ENCODE measurements around the gene C13orf46.

C13orf46 gene

GRCh38 chr13:113967206-113967720, 6.6 kb downstream of the C13orf46 start:
- Mint-ChIP-seq H3K9me3 (no peaks in the 10 kb centered on the region), H3K4me1 (no peaks in the 10 kb centered on the region), H3K4me3 (no peak overlapping the region), H3K27me3 (ENCODE audit: low read depth) (no peaks in the 10 kb centered on the region), H3K36me3 (ENCODE audit: low read depth) (no peaks in the 10 kb centered on the region), H3K27ac (no peak overlapping the region)
- no peak for TF ChIP-seq CTCF (IDR thresholded peaks at IDR 0.05; ENCODE audit: unreplicated experiment in 3 of 3)

DNA sequence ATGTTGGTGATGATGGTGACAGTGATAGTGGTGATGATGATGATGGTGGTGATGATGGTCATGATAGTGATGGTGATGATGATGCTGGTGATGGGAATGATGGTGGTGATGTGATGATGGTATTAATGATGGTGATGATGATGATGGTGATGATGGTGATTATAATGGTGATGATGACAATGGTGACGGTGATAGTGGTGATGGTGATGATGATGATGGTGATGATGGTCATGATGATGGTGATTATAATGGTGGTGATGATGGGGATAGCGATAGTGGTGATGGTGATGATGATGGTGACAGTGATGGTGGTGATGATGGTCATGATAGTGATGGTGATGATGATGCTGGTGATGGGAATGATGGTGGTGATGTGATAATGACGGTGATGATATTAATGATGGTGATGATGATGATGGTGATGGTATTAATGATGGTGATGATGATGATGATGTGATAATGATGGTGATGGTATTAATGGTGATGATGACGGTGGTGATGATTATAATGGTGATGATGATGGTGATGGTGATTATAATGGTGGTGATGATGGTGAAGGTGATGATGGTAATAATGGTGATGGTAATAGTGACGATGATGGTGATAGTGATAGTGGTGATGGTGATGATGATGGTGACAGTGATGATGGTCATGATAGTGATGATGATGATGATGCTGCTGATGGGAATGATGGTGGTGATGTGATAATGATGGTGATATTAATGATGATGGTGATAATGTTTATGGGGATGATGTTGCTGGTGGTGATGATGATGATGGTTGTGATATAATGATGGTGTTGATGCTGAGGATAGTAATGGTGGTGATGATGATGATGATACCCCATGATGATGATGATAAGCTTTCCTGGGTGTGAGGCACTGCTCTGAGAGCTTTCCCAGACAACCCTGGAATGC, 7.7 kb downstream of the C13orf46 start:
- Mint-ChIP-seq H3K9me3 (peaks cover 7% of the 10 kb centered on the region), H3K27ac (no peak overlapping the region), H3K4me1 (no peaks in the 10 kb centered on the region), H3K36me3 (ENCODE audit: low read depth) (peaks cover 4% of the 10 kb centered on the region), H3K4me3 (no peak overlapping the region), H3K27me3 (ENCODE audit: low read depth) (no peaks in the 10 kb centered on the region)
- TF ChIP-seq CTCF (IDR thresholded peaks at IDR 0.05; ENCODE audit: unreplicated experiment in 3 of 3): no peak

- no peak for TF ChIP-seq CTCF (IDR thresholded peaks at IDR 0.05; ENCODE audit: unreplicated experiment in 3 of 3)
- Mint-ChIP-seq H3K27me3 (ENCODE audit: low read depth) (no peaks in the 10 kb centered on the region), H3K36me3 (ENCODE audit: low read depth) (peaks cover 5% of the 10 kb centered on the region), H3K27ac (no peak overlapping the region), H3K9me3 (peaks cover 9% of the 10 kb centered on the region), H3K4me1 (no peaks in the 10 kb centered on the region), H3K4me3 (no peak overlapping the region)
Measured at GRCh38 chr13:113965383-113965874, 8.4 kb downstream of the C13orf46 start.

- TF ChIP-seq CTCF (IDR thresholded peaks at IDR 0.05; ENCODE audit: unreplicated experiment in 3 of 3): no peak
- Mint-ChIP-seq H3K36me3 (ENCODE audit: low read depth) (peaks cover 6% of the 10 kb centered on the region), H3K27ac (no peak overlapping the region), H3K27me3 (ENCODE audit: low read depth) (no peaks in the 10 kb centered on the region), H3K9me3 (peaks cover 15% of the 10 kb centered on the region), H3K4me3 (no peak overlapping the region), H3K4me1 (no peaks in the 10 kb centered on the region)
Measured at GRCh38 chr13:113964251-113964995, 9.5 kb downstream of the C13orf46 start.

GRCh38 chr13:113963376-113963775, 10.5 kb downstream of the C13orf46 start:
- Mint-ChIP-seq H3K4me3 (no peak overlapping the region), H3K4me1 (no peaks in the 10 kb centered on the region), H3K27ac (no peak overlapping the region), H3K27me3 (ENCODE audit: low read depth) (no peaks in the 10 kb centered on the region), H3K36me3 (ENCODE audit: low read depth) (peaks cover 6% of the 10 kb centered on the region), H3K9me3 (peaks cover 24% of the 10 kb centered on the region)
- no peak for TF ChIP-seq CTCF (IDR thresholded peaks at IDR 0.05; ENCODE audit: unreplicated experiment in 3 of 3)
